Loucy (cell line): Measurements from ENCODE around the gene RPL15.

Experiments
- H2AFZ ChIP-seq: fragments of 200-600 bp; sonication (generic); 2 replicates; pipeline ENCODE4 v1.6.0; 2016; ENCODE audit warnings: antibody characterized with exemption, mild to moderate bottlenecking, low read length, moderate library complexity
- H3F3A ChIP-seq: fragments of 200-600 bp; 2 replicates; pipeline ENCODE4 v1.6.0; 2016; ENCODE audit warnings: antibody characterized with exemption, low read depth, mild to moderate bottlenecking
- H3K27me3 ChIP-seq: fragments of 200-600 bp; sonication (generic); 2 replicates; pipeline ENCODE4 v1.6.1; 2014; ENCODE audit warnings: low read length, mild to moderate bottlenecking; ENCODE audit not compliant: insufficient read depth, poor library complexity, severe bottlenecking
- H3K36me3 ChIP-seq: fragments of 200-600 bp; sonication (generic); 2 replicates; pipeline ENCODE4 v1.6.1; 2016; ENCODE audit warnings: low read length; ENCODE audit not compliant: insufficient read depth
- H3K4me1 ChIP-seq: fragments of 200-600 bp; sonication (generic); 2 replicates; pipeline ENCODE4 v1.5.1; 2014; ENCODE audit warnings: low read length, mild to moderate bottlenecking; ENCODE audit not compliant: insufficient read depth, poor library complexity, severe bottlenecking
- H3K4me2 ChIP-seq: fragments of 200-600 bp; sonication (generic); 2 replicates; pipeline ENCODE4 v1.6.0; 2014; ENCODE audit warnings: antibody characterized with exemption, low read length, low read depth, mild to moderate bottlenecking; ENCODE audit not compliant: poor library complexity, severe bottlenecking
- H3K4me3 ChIP-seq: fragments of 200-600 bp; sonication (generic); 2 replicates; pipeline ENCODE4 v1.5.1; 2014; ENCODE audit warnings: low read length, mild to moderate bottlenecking, mixed read lengths; ENCODE audit not compliant: poor library complexity, severe bottlenecking
- H3K79me2 ChIP-seq: fragments of 200-600 bp; sonication (generic); 2 replicates; pipeline ENCODE4 v1.6.1; 2014; ENCODE audit warnings: low read length; ENCODE audit not compliant: insufficient read depth
- H3K9ac ChIP-seq: fragments of 200-600 bp; sonication (generic); 2 replicates; pipeline ENCODE4 v1.6.0; 2014; ENCODE audit warnings: mild to moderate bottlenecking, low read depth, low read length, moderate library complexity; ENCODE audit not compliant: poor library complexity, severe bottlenecking
- H3K9me2 ChIP-seq: fragments of 200-600 bp; sonication (generic); replicated peaks from 2 replicates; pipeline ENCODE4 v1.6.1; 2016; ENCODE audit warnings: low read depth, low read length, mixed read lengths
- H3K9me3 ChIP-seq: fragments of 200-600 bp; sonication (generic); 2 replicates; pipeline ENCODE4 v1.6.1; 2014; ENCODE audit warnings: mild to moderate bottlenecking, antibody characterized with exemption, low read length, low read depth; ENCODE audit not compliant: insufficient read depth
- H4K20me1 ChIP-seq: fragments of 200-600 bp; sonication (generic); 2 replicates; pipeline ENCODE4 v1.6.0; 2014; ENCODE audit warnings: antibody characterized with exemption, low read length, mild to moderate bottlenecking; ENCODE audit not compliant: insufficient read depth, poor library complexity, severe bottlenecking
- CTCF ChIP-seq: fragments of 200-600 bp; sonication (generic); conservative IDR thresholded peaks from 2 replicates; pipeline ENCODE4 v1.5.1; 2014; ENCODE audit warnings: mild to moderate bottlenecking, antibody characterized with exemption, low read length
- EZH2phosphoT487 ChIP-seq: fragments of 200-600 bp; IDR thresholded peaks from 2 replicates; pipeline ENCODE4 v1.6.1; 2018; ENCODE audit warnings: antibody characterized with exemption, mild to moderate bottlenecking, moderate library complexity, borderline replicate concordance

RPL15 gene

GRCh38 chr3:23960649-23961048, 43.7 kb downstream of the RPL15 start:
- no peaks in the 10 kb centered on the region for H3K9me2 ChIP-seq
- no peak overlapping the region for H3K4me2 ChIP-seq
- no peaks in the 10 kb centered on the region for H3K4me1 ChIP-seq
- H3K79me2 ChIP-seq: no peaks in the 10 kb centered on the region
- no peak overlapping the region for H2AFZ ChIP-seq
- H4K20me1 ChIP-seq: no peaks in the 10 kb centered on the region
- TF ChIP-seq CTCF (no peak), EZH2phosphoT487 (no peak)
- no peaks in the 10 kb centered on the region for H3K27me3 ChIP-seq
- no peak overlapping the region for H3K4me3 ChIP-seq
- H3K9ac ChIP-seq: no peak overlapping the region
- peaks cover 13% of the 10 kb centered on the region; the same call in 1 of the 2 replicates for H3K36me3 ChIP-seq
- H3K9me3 ChIP-seq: no peaks in the 10 kb centered on the region
- no peaks in the 10 kb centered on the region for H3F3A ChIP-seq

GRCh38 chr3:23961066-23961465, 44.1 kb downstream of the RPL15 start:
- Histone ChIP-seq H3K9ac (no peak overlapping the region), H3K27me3 (no peaks in the 10 kb centered on the region), H3F3A (no peaks in the 10 kb centered on the region), H3K9me3 (no peaks in the 10 kb centered on the region), H3K9me2 (no peaks in the 10 kb centered on the region), H3K79me2 (no peaks in the 10 kb centered on the region), H3K4me1 (no peaks in the 10 kb centered on the region), H3K36me3 (peaks cover 16% of the 10 kb centered on the region; the same call in 1 of the 2 replicates), H3K4me2 (no peak overlapping the region), H2AFZ (no peak overlapping the region), H4K20me1 (no peaks in the 10 kb centered on the region), H3K4me3 (no peak overlapping the region)
- TF ChIP-seq EZH2phosphoT487 (no peak), CTCF (no peak)

- Histone ChIP-seq H3K9me3 (no peaks in the 10 kb centered on the region), H3K4me2 (no peak overlapping the region), H3K4me3 (no peak overlapping the region), H3K27me3 (no peaks in the 10 kb centered on the region), H3F3A (no peaks in the 10 kb centered on the region), H3K9ac (no peak overlapping the region), H3K4me1 (no peaks in the 10 kb centered on the region), H3K79me2 (no peaks in the 10 kb centered on the region), H4K20me1 (no peaks in the 10 kb centered on the region), H3K36me3 (peaks cover 16% of the 10 kb centered on the region; the same call in 1 of the 2 replicates), H2AFZ (no peak overlapping the region), H3K9me2 (no peaks in the 10 kb centered on the region)
- TF ChIP-seq EZH2phosphoT487 (no peak), CTCF (no peak)
These were observed 45.0 kb downstream of the RPL15 start for GRCh38 chr3:23961913-23962312.
